Small intestine (tissue), 7 donors: ENCODE measurements around the gene KCNH8. TPM values are rescaled to one million over a fixed set of nuclear protein-coding genes. Genes with fewer than 3 reads are reported as not detected.

Source experiments
- DNase-seq, 2 donors: peaks; one replicate each; pipeline versions ENCODE4 v3.0.0 to v3.0.0-alpha.2; 2013
- FAIRE-seq: peaks from 2 replicates; lab custom pipeline; 2012; peaks lifted over from hg19 to GRCh38; lab: Jason Lieb, UNC
- H3K27ac ChIP-seq, 3 donors: one replicate each; pipeline ENCODE4 v1.5.1; 2013; ENCODE audit warnings: low read length in 2 of 3, mild to moderate bottlenecking in 2 of 3, control low read depth in 1 of 3, inconsistent platforms in 1 of 3, low read depth in 1 of 3, moderate library complexity in 1 of 3
- H3K27me3 ChIP-seq, 3 donors: one replicate each; pipeline ENCODE4 v1.6.1; 2013; ENCODE audit warnings: low read length in 3 of 3, inconsistent platforms in 1 of 3; ENCODE audit not compliant: control insufficient read depth in 3 of 3, insufficient read depth in 3 of 3
- H3K36me3 ChIP-seq, 3 donors: one replicate each; pipeline ENCODE4 v1.6.1; 2013; ENCODE audit warnings: low read length in 3 of 3, inconsistent platforms in 1 of 3, low read depth in 1 of 3, mild to moderate bottlenecking in 1 of 3, moderate library complexity in 1 of 3; ENCODE audit not compliant: control insufficient read depth in 3 of 3, insufficient read depth in 2 of 3
- H3K4me1 ChIP-seq, 3 donors: one replicate each; pipeline ENCODE4 v1.6.1; 2013; ENCODE audit warnings: low read length in 2 of 3, inconsistent platforms in 1 of 3, low read depth in 1 of 3, mild to moderate bottlenecking in 1 of 3, moderate library complexity in 1 of 3; ENCODE audit not compliant: control insufficient read depth in 3 of 3, insufficient read depth in 2 of 3
- H3K4me3 ChIP-seq, 3 donors: one replicate each; pipeline ENCODE4 v1.5.1; 2013; ENCODE audit warnings: low read length in 3 of 3, control low read depth in 1 of 3, inconsistent platforms in 1 of 3, low read depth in 1 of 3, mild to moderate bottlenecking in 1 of 3, moderate library complexity in 1 of 3
- H3K9me3 ChIP-seq, 2 donors: one replicate each; pipeline ENCODE4 v1.6.1; 2013; ENCODE audit warnings: low read depth in 1 of 2, low read length in 1 of 2; ENCODE audit not compliant: control insufficient read depth in 2 of 2, insufficient read depth in 1 of 2
- WGBS, 3 donors: extraction: QIAGEN DNeasy Blood & Tissue Kit; methylation state at CpG; one replicate each; pipeline ENCODE4 v1.1.7; 2013; 5-methylcytosine and 5-hydroxymethylcytosine counted together
- polyA plus RNA-seq, 4 donors: library from polyadenylated mRNA; stranded (reverse) in 3 of 4; unstranded in 1 of 4; fragments of 200-250 nt in 3 of 4; fragments of 120-200 nt in 1 of 4; gene quantifications; one replicate each; pipeline versions ENCODE4 v1.2.1 to v1.2.3, GENCODE V29; 2013
- donor health status: healthy with polysubstance abuse.
- donor health status: control.
- donor health status: control.
- donor health status: Bipolar disorder and iron deficiency.
- donor health status: healthy.

The KCNH8 gene
- polyA plus RNA-seq, 4 donors: 0.46 to 0.66 TPM; not detected in 2

DNA sequence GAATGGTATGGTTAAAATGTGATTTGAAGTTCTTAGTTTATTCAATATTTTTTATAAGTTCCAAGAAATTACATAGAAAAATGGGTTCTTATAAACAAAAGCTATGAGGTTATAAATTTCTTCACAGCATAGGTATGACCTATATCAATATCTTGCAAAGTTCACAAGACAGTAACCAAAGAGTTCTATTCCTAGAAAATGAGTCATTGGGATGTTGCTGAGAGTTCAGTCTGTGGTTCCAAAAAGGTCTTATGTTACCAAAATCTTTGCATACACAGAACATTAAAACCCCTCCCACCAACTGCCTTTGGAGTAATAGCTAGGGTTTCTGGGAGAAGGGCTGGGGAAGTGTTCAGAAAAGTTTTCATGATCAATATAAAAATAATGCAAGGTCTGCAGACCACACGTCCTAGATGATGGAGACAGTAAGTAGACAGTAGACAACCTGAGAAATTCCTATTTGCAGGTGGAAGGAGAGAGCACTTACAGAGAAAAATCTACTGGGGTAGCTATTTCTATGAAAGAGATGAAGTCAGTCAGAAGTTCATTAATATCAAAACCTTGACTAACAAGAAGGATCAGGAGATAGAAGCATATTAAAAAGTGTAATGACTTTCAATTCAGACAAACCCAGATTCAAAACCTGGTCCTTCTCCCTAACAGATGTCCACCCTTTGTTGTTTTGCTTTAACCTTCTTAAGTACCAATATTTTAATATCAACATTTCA is 279.3 kb downstream of the KCNH8 start:
- WGBS, 3 donors: 62 to 81% (median 74%) methylated on average over 1 of the region's 1 CpG
- no peaks in the 10 kb centered on the region for H3K36me3 ChIP-seq
- FAIRE-seq: no peak

DNA sequence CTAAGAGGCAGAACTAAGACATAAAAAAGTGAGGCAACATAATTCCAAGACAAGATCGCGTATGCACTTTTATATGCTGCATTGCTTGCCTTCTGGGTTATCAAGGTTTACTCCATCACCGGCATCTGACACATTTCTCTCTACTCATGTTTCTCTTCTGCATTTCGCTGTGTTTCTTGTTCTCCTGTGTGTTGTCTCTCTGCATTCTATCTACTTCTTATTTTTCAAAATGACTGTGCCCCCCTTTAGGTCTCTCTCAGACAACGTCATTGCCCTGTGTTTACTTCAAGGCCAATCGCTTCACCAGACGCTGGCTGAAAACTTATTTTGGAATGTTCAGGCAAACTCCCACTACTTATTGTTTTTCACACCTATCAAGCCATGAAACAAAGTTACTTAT is 280.4 kb downstream of the KCNH8 start:
- H3K27ac ChIP-seq: no peak overlapping the region
- no peak overlapping the region for H3K4me3 ChIP-seq
- no peaks in the 10 kb centered on the region for H3K27me3 ChIP-seq
- H3K9me3 ChIP-seq: no peaks in the 10 kb centered on the region
- no peak for FAIRE-seq
- 89 to 94% (median 93%) methylated on average over 7 of the region's 7 CpGs for WGBS, 3 donors
- no peaks in the 10 kb centered on the region for H3K4me1 ChIP-seq
- DNase-seq: no peak
- H3K36me3 ChIP-seq: no peaks in the 10 kb centered on the region

More for the DNA sequence above, 279.3 kb downstream of the KCNH8 start:
- DNase-seq: no peak
- Histone ChIP-seq H3K9me3 (no peaks in the 10 kb centered on the region), H3K27me3 (no peaks in the 10 kb centered on the region), H3K4me1 (no peaks in the 10 kb centered on the region), H3K4me3 (no peak overlapping the region), H3K27ac (no peak overlapping the region)

DNA sequence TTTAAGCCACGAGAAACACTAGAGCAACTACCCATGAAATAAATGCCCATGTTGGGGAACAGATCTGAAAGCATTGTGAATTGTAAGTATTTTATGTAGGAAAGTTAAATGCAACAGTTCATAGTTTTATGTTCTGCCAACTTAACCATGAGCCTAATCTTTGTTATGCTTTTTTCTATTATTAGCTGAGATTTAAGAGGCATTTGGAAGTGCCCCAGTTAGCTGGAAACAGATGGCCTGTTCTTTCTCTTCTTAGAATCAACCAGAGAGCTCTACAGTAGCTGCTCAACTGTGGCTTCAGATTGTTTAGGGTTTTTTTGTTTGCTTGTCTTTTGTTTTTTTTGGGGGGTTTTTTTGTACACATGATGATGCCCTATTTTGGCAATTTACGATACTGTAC is 284.4 kb downstream of the KCNH8 start:
- no peaks in the 10 kb centered on the region for H3K9me3 ChIP-seq
- no peaks in the 10 kb centered on the region for H3K27me3 ChIP-seq
- no peaks in the 10 kb centered on the region for H3K36me3 ChIP-seq
- H3K4me3 ChIP-seq: no peak overlapping the region
- DNase-seq (no peak), FAIRE-seq (no peak)
- no peak overlapping the region for H3K27ac ChIP-seq
- WGBS, 3 donors: 69 to 80% (median 77%) methylated on average over 2 of the region's 2 CpGs
- H3K4me1 ChIP-seq: no peaks in the 10 kb centered on the region

DNA sequence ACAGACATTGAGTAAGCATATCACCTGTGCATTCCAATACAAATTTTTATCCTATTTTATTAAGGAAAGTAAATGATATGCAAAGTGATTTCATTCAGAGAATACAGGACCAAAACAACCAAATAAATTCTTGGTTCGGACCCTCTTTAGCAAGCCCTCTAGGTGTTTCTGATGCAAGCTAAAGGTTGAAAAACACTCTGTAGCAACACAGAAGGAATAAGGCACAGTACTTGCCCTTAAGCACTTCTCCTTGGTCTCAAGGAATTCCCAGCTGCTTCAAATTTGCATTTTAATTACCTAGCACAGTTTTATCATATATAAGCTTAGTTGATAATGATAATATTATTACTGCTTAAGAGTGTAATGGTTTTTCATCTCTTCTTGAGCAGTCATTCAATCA is 288.4 kb downstream of the KCNH8 start:
- no peaks in the 10 kb centered on the region for H3K9me3 ChIP-seq
- 88 to 90% (median 88%) methylated on average over 1 of the region's 1 CpG for WGBS, 3 donors

DNA sequence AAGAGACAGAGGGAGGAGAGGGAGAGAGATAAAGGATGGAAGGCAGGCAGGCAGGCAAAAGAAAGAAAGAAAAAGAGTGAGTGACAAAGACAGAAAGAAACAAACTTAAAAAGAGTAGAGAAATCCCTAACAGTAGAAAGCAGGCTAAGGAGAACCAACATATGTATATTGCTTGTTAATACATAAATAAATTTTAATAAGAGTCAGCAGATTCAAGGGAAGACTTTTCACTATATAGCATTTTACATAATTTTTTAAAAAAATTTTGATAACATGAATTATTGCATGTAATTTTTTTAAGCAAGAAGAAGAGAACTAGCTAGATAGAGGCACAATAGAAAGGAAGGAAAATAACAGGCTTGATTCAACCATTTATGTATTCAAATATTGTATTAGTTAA is 291.6 kb downstream of the KCNH8 start:
- Histone ChIP-seq H3K27ac (no peak overlapping the region), H3K4me3 (no peak overlapping the region), H3K27me3 (no peaks in the 10 kb centered on the region), H3K9me3 (no peaks in the 10 kb centered on the region), H3K36me3 (no peaks in the 10 kb centered on the region), H3K4me1 (no peaks in the 10 kb centered on the region)
- DNase-seq (no peak), FAIRE-seq (no peak)

More for the DNA sequence above, 288.4 kb downstream of the KCNH8 start:
- Histone ChIP-seq H3K4me1 (no peaks in the 10 kb centered on the region), H3K36me3 (no peaks in the 10 kb centered on the region), H3K27ac (no peak overlapping the region), H3K27me3 (no peaks in the 10 kb centered on the region), H3K4me3 (no peak overlapping the region)
- no peak for DNase-seq
- no peak for FAIRE-seq

DNA sequence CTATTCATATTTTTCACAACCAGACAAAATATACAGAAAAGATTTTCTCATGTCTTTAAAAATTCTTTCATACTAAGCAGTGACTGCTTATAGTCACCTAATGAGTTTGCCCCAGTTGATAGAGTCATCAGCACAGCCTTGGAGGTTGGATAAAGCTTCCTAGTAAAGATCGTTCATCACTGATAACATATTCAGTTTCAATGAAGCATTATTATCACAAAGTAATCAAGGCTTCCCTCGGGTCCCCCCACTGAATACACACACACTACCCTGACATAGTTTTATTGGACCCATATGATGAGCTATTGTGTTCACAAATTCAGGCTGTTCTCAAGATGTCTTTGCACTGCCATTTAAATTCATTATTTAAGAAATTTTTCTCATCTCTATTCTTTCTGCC is 297.8 kb downstream of the KCNH8 start:
- Histone ChIP-seq H3K27ac (no peak overlapping the region), H3K36me3 (no peaks in the 10 kb centered on the region), H3K4me1 (no peaks in the 10 kb centered on the region), H3K4me3 (no peak overlapping the region), H3K27me3 (no peaks in the 10 kb centered on the region), H3K9me3 (no peaks in the 10 kb centered on the region)
- FAIRE-seq (no peak), DNase-seq (no peak)
- 42 to 61% (median 44%) methylated on average over 2 of the region's 2 CpGs for WGBS, 3 donors

DNA sequence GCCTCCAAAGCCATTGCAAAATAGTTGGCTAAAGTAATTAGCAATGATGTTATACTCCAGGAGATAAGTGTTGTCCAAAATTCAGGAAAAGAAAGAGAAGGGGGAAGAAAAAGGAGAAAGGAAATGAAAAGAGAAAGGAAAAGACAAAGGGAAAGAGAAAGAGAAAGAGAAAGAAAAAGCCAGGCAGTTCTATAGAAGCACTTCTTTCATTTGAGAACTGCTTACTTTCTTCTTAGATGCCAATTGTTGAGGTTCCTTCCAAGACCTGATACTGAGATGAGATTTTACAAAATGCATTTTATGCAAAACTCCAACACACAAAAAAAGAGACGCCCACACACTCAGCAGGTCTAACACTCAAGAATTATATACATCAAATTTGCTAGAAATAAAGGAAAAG is 298.4 kb downstream of the KCNH8 start:
- FAIRE-seq: no peak
- 71 to 84% (median 82%) methylated on average over 1 of the region's 1 CpG for WGBS, 3 donors
- Histone ChIP-seq H3K36me3 (no peaks in the 10 kb centered on the region), H3K4me3 (no peak overlapping the region), H3K27ac (no peak overlapping the region), H3K9me3 (no peaks in the 10 kb centered on the region), H3K4me1 (no peaks in the 10 kb centered on the region), H3K27me3 (no peaks in the 10 kb centered on the region)
- no peak for DNase-seq

DNA sequence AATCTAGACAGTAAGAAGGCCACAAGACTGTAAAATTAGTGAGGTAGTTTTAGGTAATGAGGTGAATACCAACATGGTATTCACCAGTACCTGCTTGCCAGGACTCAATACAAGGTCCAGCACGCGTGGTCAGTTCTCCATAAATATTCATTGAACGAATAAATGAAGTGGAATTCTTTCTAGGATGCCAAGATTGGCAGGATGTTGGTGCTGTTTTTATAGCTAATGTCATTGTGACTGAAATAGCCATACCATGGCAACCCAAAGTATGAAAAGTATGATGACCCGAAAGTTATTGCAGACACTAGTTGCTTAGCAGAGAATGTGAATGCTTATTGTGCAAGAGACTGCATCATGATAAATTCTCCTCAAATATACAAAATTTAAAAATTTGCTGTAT is 307.2 kb downstream of the KCNH8 start:
- WGBS, 3 donors: 81 to 96% (median 86%) methylated on average over 4 of the region's 4 CpGs
- H3K27me3 ChIP-seq: no peaks in the 10 kb centered on the region
- DNase-seq (no peak), FAIRE-seq (no peak)
- no peaks in the 10 kb centered on the region for H3K36me3 ChIP-seq
- no peak overlapping the region for H3K27ac ChIP-seq
- H3K4me1 ChIP-seq: no peaks in the 10 kb centered on the region
- H3K4me3 ChIP-seq: no peak overlapping the region
- no peaks in the 10 kb centered on the region for H3K9me3 ChIP-seq

DNA sequence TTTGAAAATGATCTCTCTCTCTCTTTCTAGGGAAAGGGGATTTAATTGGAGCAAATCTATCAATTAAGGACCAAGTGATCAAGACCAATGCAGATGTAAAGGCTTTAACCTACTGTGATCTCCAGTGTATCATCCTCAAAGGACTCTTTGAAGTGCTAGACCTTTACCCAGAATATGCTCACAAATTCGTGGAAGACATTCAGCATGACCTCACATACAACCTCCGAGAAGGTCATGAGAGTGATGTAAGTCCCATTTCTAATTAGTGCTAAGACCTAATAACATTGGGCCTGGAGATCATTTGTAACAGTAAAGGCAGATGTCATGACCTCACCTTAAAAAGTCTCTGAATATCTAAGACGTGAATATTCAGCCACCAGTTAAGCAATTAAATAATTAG is 308.4 kb downstream of the KCNH8 start:
- Histone ChIP-seq H3K36me3 (no peaks in the 10 kb centered on the region), H3K27me3 (no peaks in the 10 kb centered on the region), H3K27ac (no peak overlapping the region), H3K4me3 (no peak overlapping the region), H3K9me3 (no peaks in the 10 kb centered on the region), H3K4me1 (no peaks in the 10 kb centered on the region)
- FAIRE-seq: no peak
- WGBS, 3 donors: 62 to 71% (median 69%) methylated on average over 3 of the region's 3 CpGs
- no peak for DNase-seq
